HG03520 (cell line): ENCODE data around the gene HDDC3.

Experiments used
- ATAC-seq: cut with Tn5 transposase; IDR thresholded peaks from one replicate; pipeline ENCODE4 v1.9.1; 2021; ENCODE audit warnings: mild to moderate bottlenecking, moderate library complexity; ENCODE audit not compliant: unreplicated experiment

Gene HDDC3

GRCh38 chr15:90953947-90954711, 21.8 kb upstream of the HDDC3 start:
- ATAC-seq, result no peak

- ATAC-seq, result no peak
Measured at GRCh38 chr15:90952901-90953677, 20.7 kb upstream of the HDDC3 start.

GRCh38 chr15:90950676-90951075, 18.3 kb upstream of the HDDC3 start:
- no peak for ATAC-seq

GRCh38 chr15:90949979-90950675, 17.8 kb upstream of the HDDC3 start:
- no peak for ATAC-seq

GRCh38 chr15:90948506-90948905, 16.2 kb upstream of the HDDC3 start:
- no peak for ATAC-seq

- ATAC-seq, result no peak
Measured at GRCh38 chr15:90947577-90948357, 15.4 kb upstream of the HDDC3 start.

GRCh38 chr15:90946941-90947576, 14.7 kb upstream of the HDDC3 start:
- no peak for ATAC-seq

GRCh38 chr15:90946538-90946937, 14.2 kb upstream of the HDDC3 start:
- no peak for ATAC-seq

- no peak for ATAC-seq
Measured at GRCh38 chr15:90945091-90945490, 12.7 kb upstream of the HDDC3 start.

- no peak for ATAC-seq
Measured at GRCh38 chr15:90942354-90943120, 10.2 kb upstream of the HDDC3 start.

GRCh38 chr15:90941038-90941437, 8.7 kb upstream of the HDDC3 start:
- ATAC-seq, result no peak

GRCh38 chr15:90939756-90940155, 7.4 kb upstream of the HDDC3 start:
- ATAC-seq, result no peak

GRCh38 chr15:90938261-90938660, 5.9 kb upstream of the HDDC3 start:
- ATAC-seq, result no peak

- ATAC-seq, result no peak
Measured at GRCh38 chr15:90936823-90937222, 4.5 kb upstream of the HDDC3 start.

GRCh38 chr15:90934949-90935751, 2.8 kb upstream of the HDDC3 start, which contains the start of gene UNC45A:
Gene UNC45A, plus strand, starts transcription at chr15:90935285. Its CDS starts 40 bp downstream, at chr15:90935325.
- peak; percentile 51 for ATAC-seq

- ATAC-seq, result peak; percentile 33
Measured at GRCh38 chr15:90934256-90934948, 2.1 kb upstream of the HDDC3 start.

GRCh38 chr15:90933301-90933700, 952 bp upstream of the HDDC3 start:
- no peak for ATAC-seq

GRCh38 chr15:90932660-90932991, 277 bp upstream of the HDDC3 start:
- no peak for ATAC-seq

- no peak for ATAC-seq
Measured at GRCh38 chr15:90931575-90931827, 848 bp downstream of the HDDC3 start.
